HG03460 (cell line): ENCODE measurements around the gene TRMT5.

Experiments used
- ATAC-seq: cut with Tn5 transposase; IDR thresholded peaks from one replicate; pipeline ENCODE4 v1.9.1; 2021; ENCODE audit not compliant: unreplicated experiment

Gene TRMT5

DNA sequence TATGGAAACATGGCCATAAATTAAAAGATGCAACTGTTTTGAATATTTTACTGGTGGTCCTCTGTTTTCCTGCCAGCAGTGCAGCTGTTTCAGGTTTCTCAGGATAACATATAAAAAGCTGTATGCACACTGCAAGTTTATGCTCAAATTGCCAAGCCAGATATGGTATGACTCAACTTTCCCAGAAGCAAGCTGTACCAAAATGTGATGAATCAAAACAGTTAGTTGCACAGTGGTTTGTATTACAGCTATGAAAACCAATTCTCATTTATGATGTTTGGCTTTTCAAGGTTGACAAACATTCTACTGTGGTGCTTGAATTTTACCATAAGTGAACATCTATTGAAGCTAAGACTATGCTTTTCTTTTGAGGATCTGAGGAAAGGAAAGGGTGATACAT is 15.5 kb downstream of the TRMT5 start:
- ATAC-seq: no peak

DNA sequence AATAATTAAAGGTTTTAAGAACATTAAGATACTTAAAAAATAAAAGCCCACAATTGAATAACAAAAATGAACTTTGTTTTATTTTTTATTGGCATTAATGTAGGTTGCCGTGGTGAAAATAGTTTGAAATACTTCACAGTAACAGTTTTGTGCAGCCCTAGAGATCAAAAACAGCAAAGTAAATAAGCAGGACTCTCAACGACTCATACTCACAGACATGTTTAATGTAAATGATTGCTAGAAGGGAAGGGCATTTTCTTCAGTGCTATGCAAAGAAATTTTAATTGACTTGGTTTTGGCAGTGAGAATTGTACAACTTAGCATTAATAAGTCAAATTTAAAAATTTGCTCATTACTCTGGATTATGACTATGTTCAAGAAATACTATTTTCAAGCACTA is 16.0 kb downstream of the TRMT5 start:
- ATAC-seq: no peak

DNA sequence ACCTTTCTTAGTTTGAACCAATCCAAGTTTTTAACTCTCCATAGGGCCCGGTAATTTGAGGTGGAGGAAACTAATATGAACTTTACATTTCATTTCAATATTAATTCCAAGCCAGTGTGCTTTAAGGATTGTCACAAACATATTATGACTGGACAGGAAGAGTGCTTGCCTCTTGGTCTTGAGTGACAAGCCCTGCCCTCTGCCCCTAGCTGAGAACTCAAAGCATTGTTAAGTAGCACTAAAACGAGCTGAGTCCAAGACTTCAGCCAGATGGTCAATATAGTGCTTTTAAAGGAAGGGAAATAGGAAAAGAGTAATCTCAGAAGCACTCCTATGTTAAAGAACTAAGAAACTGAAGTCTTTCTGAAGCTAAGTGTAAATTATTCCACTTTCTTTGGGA is 17.1 kb downstream of the TRMT5 start:
- ATAC-seq: no peak

DNA sequence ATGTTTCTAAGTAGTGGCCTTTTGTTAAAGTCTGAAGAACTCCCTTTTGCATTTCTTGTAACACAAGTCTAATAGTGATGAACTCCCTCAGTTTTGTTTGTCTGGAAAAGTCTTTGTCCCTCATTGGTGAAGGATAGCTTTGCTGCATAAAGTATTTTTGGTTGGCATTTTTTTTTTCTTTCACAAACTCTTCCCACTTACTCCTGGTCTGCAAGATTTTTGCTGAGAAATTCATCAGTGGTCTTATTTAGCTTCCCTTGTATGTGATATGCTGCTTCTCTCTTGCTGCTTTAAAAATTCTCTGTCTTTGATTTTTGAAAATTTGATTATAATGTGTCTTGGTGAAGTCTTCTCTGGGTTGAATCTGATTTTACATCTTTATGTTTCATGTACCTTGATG is 22.7 kb downstream of the TRMT5 start:
- ATAC-seq: no peak

DNA sequence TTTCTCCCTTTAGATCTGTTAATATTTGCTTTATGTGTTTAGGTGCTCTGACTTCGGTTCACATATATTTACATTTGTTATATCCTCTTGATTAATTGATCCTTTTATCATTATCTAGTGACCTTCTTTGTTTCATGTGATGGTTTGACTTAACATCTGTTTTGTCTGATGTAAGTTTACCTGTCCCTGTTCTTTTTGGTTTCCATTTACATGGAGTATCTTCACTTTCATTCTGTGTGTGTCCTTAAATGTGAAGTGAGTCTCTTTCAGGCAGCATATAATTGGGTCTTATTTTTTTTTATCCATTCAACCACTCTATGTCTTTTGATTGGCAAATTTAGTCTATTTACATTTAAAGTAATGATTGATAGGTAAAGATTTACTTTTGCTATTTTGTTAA is 24.2 kb downstream of the TRMT5 start:
- no peak for ATAC-seq

DNA sequence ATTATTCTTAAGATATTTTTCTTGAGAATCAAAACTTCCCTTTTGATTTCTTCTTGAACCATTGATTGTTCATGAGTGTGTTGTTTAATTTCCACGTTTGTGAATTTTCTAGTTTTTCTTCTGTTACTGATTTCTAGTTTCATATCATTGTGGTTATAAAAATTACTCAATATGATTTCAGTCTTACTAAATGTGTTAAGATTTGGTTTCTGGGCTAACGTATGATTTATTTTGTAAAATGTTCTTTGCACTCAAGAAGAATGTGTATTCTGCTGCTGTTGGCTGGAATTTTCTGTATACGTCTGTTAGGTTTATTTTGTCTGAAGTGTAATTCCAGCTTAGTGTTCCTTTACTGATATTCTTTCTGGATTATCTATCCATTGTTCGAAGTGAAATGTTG is 24.7 kb downstream of the TRMT5 start:
- ATAC-seq: no peak

DNA sequence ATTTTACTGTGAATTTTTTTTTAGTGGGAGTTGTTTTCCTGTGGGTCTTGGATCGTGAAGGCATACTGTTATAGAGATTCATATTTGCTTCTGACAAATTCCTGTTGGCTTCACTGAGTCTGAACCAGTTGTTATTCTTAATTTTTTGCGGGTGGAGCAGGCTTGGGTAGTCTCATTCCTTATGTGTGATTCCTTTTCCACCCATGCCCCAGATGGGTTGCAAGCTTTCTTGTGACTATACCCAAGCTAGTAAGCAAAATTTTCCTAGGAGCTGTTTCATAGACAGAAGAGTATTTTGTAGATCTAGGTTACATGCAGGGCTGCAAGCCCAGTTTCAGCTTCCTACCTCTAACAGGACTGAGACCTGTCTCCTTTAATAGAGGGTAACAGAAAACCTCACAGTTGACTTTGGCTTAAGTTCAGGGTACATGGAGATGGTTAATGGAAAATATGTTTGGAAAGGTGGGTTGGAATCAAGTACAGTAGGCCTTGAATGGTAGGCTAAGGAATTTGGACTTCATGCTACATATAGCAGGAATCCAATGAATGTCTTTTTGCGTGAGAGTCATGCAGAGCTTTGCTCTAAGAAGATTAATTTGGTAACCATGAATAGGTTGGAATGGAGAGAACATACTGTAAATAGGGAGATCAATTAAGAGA is 29.0 kb downstream of the TRMT5 start:
- ATAC-seq: no peak

DNA sequence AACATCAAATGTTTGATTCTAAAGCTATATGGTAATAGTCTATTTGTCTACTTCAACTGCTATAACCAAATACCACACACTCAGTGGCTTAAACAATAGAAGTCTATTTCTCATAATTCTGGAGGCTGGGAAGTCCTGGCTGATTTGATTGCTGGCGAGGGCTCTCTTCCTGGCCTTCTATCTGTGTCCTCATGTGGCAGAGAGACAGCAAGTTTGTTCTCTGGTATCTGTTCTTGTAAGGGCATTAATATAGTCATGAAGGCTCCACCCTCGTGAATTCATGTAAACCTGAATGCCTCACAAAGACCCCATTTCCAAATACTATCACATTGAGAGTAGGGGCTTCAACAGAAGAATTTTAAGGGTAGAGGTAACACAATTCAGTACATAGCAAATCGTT is 34.1 kb downstream of the TRMT5 start:
- no peak for ATAC-seq

DNA sequence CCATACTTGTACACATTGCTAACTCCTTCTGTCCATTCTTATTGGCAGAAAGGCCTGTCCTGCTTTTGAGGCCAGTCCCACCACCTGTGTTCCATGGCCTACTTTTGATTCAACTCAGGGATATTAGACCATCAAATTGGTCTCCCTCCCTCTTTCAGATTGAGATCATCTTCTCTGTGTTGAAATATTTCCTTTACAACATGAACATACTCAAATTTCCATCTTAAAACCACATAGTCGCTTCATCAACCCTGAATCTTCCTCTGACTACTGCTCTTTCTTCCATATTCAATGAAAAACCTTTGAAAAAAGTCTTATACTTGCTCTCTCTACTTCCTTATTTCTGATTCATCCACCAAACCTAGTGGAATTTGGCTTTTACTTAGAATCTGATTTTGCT is 34.9 kb downstream of the TRMT5 start:
- no peak for ATAC-seq

DNA sequence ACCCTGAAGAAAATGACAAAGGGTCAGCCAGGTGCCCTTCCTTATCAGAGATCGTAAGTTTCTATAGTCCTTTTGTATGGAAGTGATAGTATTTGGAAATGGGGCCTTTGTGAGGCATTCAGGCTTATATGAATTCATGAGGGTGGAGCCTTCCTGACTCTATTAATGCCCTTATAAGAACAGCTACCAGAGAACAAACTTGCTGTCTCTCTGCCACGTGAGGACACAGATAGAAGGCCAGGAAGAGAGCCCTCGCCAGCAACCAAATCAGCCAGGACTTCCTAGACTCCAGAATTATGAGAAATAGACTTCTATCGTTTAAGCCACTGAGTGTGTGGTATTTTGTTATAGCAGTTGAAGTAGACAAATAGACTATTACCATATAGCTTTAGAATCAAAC is 36.7 kb downstream of the TRMT5 start:
- no peak for ATAC-seq

DNA sequence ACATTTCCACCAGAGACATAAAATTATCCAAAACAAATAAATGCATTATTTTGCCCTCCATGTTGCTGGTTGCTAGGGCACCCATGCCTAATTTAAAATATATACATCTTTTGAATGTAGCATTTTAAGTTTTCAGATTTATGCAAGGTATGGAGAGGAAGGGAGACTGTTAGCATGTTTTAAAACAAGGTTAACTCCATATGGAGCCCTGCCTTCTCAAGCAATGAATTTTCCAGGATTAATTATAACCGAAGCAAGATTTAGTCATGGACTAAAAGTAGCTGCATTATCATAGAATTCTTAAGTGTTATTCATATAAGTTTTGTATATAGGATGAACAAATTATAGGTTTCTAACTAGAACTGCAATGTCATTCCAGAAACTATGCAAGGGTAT is 37.2 kb downstream of the TRMT5 start:
- ATAC-seq: no peak

DNA sequence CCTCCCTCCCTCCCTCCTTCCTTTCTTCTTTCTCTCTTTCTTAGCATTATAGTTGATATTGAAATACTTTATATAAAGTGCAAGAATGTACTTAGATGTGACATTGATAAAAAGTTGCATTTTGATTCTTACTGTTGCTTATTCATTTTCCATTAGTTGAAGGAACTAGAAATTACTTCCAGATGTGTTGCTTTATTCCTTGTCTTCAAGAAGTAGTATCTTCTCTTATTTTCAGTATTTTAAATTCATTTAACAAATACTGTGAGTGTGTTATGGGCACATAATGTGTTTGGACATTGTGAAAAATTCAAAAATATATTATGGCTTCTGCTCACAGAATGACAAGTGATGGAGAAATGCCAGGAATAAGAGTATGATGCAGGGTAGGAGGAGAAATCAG is 45.6 kb downstream of the TRMT5 start:
- no peak for ATAC-seq

DNA sequence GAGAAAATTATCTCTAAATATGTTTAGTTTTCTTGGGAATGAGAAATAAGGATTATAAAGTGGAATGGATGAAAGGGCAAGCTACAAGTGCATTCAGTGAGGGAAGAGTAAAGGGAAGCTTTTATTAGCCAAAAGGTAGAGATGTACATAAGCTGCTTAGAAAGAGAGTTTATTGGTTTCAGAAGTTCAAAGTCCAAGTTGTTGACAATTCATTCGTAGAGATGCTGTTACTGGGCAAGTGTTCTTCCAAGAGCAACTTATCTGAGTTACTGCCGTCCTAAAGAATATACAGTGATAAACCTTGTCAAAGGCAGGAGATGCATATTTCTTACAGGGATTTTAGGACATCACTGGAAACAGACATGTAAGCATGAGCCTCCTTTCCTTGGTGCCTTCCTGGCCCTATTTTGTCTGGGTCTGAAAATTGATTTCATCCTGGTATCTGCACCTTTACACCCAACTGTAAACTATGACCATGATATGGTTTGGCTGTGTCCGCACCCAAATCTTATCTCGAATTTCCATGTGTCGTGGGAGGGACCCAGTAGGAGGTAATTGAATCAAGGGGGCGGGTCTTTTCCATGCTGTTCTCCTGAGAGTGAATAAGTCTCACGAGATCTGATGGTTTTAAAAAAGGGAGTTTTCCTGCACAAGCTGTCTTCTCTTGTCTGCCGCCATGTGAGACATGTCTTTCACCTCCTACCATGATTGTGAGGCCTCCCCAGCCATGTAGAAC is 46.8 kb downstream of the TRMT5 start:
- ATAC-seq: no peak

DNA sequence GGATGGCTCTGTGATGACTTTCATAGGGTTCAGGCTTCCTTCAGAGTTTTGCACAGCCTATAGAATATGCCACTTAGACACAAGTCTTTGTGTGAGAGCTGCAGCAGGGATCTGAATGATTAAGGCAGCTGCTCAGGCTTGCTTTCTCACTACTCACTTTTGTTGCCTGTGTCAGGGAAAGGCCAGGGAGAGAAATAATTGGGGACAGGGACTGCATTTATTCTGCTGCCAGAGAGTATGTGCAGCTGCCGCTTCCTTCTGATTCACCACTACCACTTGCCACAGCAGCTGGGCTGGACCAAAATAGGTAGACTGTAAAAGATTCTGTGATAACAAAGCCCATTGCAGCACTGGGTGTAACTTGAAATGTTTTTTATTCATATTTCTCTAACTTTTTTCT is 49.7 kb downstream of the TRMT5 start:
- no peak for ATAC-seq

DNA sequence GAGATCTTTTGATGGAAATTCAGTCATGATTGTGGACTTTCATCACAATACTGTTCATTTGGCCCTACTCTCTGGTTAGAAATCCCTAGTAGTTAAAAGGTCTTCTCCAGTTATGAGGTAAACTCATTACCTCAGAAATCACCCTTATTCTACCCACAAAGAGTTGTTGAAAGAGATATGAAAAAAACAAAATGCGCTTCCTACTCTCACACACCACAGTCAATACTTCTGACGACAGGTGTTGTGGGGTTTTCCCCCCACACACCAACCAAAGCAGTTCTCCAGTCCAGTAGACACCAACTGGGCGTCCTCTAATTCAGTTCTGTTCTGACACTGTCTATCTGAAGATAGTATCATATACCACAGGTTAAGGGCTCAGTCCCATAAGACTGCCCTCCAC is 54.9 kb downstream of the TRMT5 start:
- peak; percentile 86 for ATAC-seq

DNA sequence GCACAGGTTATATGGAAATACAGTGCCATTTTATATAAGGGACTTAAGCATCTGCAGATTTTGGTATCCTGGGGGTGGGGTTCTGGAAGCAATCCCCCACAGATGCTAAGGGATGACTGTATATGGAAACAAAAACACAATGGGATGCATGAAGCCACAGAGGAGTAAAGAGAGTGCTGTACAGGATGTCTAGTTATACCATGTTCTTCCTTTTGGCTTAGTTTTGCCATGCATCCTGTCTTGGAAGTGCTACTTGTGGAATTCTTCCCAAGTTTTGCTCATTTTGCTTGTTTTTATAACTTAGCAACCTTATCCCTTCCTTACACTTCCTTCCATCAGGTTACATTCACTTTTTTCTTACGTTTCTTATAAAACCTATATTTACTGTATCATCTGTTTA is 55.6 kb downstream of the TRMT5 start:
- no peak for ATAC-seq

DNA sequence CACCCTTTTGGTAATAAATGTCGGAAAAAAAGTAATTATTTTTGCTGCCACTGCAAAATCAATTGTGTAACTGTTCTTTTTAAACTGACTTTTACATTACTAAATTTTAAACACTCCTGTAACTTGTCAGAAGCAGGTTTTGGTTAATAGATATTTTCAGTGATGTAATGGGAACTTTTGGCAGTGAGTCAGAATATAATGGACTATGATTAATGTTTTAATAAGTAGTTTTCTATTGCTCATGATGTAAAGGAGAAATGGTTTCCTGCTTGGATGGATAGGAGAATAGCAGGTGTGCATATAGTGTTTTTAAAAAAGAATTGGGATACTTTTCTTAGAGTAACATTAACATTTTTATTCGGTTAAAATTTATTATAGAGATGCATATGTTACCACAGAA is 58.8 kb downstream of the TRMT5 start:
- ATAC-seq: no peak
